GM10266 (cell line): Measurements from ENCODE around the gene TSHZ3.

Experiments
- DNase-seq: peaks from one replicate; pipeline ENCODE4 v3.0.0; 2012; ENCODE audit errors: extremely low spot score
- TF ChIP-seq, protein P1 (sequence below): IDR thresholded peaks from 2 replicates; pipeline ENCODE4 v1.5.1; 2012; ENCODE audit warnings: mild to moderate bottlenecking, low read depth; ENCODE audit not compliant: control insufficient read depth, insufficient read depth; ENCODE audit errors: missing control alignments

TSHZ3 gene

DNA sequence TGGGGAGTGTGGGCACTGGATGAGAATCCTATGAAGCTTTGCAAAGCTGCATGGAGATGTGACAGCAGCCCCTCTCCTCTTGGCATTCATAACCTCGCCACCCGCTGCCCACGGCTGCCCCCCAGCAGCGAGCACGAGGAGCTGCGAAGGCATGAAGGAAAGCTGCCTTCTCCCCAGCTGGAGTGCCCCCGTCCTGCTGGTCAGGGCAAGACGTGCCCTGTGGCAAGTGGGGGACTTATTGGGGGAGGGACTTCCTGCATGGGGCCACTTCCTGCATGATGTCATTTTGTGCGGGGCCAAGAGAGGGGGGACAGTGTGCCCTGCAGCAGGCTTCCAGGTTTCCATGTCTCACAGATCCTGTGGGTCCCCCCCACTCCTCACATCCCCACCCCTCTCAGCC, 85.9 kb downstream of the TSHZ3 start:
- TF ChIP-seq, protein P1, sequence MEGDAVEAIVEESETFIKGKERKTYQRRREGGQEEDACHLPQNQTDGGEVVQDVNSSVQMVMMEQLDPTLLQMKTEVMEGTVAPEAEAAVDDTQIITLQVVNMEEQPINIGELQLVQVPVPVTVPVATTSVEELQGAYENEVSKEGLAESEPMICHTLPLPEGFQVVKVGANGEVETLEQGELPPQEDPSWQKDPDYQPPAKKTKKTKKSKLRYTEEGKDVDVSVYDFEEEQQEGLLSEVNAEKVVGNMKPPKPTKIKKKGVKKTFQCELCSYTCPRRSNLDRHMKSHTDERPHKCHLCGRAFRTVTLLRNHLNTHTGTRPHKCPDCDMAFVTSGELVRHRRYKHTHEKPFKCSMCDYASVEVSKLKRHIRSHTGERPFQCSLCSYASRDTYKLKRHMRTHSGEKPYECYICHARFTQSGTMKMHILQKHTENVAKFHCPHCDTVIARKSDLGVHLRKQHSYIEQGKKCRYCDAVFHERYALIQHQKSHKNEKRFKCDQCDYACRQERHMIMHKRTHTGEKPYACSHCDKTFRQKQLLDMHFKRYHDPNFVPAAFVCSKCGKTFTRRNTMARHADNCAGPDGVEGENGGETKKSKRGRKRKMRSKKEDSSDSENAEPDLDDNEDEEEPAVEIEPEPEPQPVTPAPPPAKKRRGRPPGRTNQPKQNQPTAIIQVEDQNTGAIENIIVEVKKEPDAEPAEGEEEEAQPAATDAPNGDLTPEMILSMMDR, result no peak
- no peak for DNase-seq

DNA sequence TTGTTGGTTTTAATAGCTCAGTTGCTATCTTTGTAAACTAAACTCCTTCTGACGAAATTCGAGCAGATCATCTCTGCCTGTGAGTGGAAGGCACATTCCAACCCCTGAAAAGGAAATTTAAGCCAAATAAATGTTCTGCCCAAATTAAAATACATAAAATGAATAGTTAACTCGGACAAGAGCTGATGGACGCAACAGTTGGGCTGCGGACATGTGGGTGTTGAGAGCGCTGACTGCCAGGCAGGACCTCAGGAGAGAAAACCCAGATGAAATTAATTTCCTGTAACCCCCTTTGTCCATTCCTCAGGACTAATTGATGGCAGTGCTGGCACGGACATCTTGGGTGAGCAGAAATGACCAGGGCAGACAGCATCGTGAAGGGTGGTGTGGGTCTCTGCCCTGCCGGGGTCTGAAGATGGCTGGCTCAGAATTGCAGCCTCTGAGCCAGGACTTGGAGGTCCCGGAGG, 86.5 kb downstream of the TSHZ3 start:
- TF ChIP-seq, protein P1, result no peak
- DNase-seq, result no peak

DNA sequence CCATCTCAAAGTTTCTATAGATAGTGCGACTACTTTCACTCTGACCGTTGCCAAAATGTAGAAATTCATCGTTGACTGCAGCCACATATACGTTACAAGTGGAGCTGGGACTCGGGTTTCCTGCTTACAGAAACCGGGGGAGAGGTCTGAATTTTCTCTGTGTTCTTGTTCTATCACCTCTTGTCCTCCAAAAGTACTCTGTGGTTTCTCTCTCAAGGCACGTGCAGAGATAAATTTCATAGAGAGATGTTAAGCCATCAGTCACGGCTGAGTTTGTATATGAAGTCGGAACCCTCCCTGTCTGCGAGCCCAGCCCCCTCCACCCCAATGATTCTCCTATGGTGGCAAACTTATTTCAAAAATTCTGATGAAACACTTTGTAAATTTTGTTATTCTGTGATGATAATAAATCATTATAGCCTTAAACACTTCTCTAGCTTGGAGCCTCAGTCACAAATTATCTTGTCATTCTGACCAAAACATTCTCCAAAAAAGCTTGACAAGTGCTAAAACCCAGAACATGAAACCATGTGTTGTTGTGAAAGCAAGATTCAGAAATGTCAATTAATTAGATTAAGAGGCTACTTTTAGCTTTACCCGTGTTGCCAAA, 87.5 kb downstream of the TSHZ3 start:
- TF ChIP-seq, protein P1, result no peak
- no peak for DNase-seq

DNA sequence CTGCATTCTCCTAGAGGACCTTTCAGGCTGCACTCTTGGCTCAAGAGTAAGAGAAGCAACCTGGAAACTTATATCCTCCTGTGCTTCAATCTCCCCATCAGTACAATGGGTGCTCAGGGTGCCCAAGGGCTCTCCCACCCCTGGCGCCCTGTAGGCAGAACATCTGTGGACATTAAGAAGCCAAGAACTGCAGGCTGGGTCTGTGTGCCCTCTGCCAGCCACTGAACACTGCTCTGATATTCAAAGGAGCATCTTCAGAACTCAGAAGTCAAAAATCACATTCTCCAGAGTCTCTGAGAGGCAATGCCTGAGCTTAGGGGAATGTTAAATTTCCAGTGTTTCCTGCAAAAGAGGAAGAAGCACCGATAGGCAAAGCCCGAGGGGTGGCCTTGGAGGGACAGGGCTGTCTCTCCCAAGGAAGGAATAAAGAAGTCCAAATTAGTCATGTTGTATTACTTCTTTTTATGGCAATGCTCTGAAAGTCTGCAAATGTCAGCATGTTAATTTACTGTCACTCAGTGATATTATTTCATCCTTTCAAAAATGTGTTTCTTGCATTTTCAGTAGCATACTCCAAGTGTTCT, 88.1 kb downstream of the TSHZ3 start:
- TF ChIP-seq, protein P1, result no peak
- DNase-seq, result no peak

DNA sequence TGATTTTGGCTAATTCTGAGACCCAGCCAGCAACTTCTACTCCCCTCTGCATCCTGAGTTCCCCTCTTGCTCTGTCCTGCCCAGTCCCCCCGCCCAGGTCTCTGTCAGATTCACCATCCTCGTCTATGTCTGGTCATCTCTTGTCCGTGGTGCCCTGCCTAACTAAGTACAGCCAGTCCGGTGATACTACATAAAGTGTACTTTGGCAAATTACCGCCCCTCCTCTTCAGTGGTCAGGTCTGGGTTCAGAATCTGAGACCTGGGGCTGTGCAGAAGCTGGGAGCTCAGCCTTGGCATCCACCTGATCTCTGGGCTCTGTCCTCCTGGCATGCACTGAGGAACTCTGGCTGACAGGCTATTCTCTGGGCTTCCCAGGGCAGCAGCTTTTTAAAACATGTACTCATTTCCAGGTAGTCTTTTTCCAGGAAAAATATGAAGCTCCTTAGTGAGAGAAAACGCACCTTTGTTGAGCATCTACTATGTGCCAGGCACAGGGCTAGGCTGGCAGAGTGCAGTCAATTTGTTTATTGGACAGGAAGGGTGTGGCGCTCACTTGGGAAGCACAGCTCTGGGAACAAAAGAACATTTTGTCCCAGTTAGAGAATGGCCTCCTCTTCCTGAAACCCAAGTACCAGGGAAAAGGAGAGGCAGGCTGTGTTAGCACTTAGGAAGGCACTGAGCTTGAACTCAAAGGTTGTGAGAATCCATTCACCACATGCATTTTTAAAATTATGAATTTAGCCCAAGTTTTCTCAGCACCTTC, 88.9 kb downstream of the TSHZ3 start:
- no peak for DNase-seq
- TF ChIP-seq, protein P1, result no peak

DNA sequence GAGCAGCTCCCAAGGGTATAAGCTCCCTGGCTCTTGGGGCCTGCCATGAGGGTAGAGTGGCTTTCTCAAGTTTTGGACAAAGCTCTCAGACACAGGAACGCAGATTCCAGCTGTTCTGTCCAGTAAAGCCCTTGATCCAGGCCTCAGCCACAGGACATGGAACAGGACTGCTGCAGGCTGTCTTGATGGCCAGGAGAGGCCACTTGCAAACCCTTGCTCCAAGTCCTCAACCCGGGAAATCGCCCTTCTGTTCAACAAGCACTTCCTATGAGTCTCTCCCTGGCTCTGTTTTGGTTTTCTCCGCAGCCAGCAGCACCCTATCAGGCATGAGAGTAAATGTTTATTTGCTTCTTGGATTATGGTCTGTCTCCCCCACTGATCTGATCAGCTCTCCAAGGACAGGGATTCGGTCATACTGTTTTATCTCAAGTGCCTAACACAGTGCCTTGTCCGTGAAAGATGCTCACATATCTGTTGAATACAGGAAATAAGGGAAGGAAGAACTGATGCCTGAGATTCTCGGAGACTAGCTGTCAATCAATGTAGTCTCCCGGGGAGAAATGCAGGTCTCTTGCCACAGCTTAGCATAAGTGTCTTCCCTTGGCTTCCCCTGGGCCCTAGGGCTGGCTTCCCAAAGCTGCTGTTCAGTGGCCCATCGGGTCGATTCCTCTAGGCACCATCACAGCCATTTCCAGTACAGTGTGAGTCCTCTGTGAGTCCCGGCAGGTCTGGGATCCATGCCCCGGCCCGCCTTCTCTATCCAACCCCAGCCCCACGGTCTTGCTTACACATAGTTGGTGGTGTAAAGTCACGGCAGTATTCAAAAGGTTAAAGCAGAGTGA, 90.8 kb downstream of the TSHZ3 start:
- TF ChIP-seq, protein P1, result no peak
- DNase-seq, result no peak
